Right lobe of liver (tissue), 4 donors: ENCODE measurements around the gene FUCA2.

Experiments used
- POLR2A ChIP-seq: fragments of 450-650 bp; IDR thresholded peaks from one replicate; pipeline ENCODE4 v1.6.1; 2017; ENCODE audit warnings: antibody characterized with exemption, mild to moderate bottlenecking
- TF ChIP-seq, protein P1 (sequence below), 4 donors: fragments of 200-600 bp in 3 of 4; fragments of 450-650 bp in 1 of 4; IDR thresholded peaks; one replicate each; pipeline versions ENCODE4 v1.5.1 to v1.8.0; 2016 to 2022; ENCODE audit warnings: antibody characterized with exemption in 4 of 4, mild to moderate bottlenecking in 2 of 4
- donor health status: DM: no; HTN: no; CAD: no.
- donor health status: DM: no; HTN: no; CAD: no.
- donor health status: DM: no; HTN: yes; CAD: no.

- no peak for TF ChIP-seq POLR2A
- TF ChIP-seq, protein P1, sequence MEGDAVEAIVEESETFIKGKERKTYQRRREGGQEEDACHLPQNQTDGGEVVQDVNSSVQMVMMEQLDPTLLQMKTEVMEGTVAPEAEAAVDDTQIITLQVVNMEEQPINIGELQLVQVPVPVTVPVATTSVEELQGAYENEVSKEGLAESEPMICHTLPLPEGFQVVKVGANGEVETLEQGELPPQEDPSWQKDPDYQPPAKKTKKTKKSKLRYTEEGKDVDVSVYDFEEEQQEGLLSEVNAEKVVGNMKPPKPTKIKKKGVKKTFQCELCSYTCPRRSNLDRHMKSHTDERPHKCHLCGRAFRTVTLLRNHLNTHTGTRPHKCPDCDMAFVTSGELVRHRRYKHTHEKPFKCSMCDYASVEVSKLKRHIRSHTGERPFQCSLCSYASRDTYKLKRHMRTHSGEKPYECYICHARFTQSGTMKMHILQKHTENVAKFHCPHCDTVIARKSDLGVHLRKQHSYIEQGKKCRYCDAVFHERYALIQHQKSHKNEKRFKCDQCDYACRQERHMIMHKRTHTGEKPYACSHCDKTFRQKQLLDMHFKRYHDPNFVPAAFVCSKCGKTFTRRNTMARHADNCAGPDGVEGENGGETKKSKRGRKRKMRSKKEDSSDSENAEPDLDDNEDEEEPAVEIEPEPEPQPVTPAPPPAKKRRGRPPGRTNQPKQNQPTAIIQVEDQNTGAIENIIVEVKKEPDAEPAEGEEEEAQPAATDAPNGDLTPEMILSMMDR (IDR thresholded peaks at IDR 0.05), result no peak
Measured at GRCh38 chr6:143457563-143458359, 53.8 kb downstream of the FUCA2 start.
